IPS-18c (cell line): ENCODE measurements around the gene PSORS1C2.

Experiments used
- H3K4me3 ChIP-seq: 2 replicates; pipeline ENCODE4 v1.7.0; 2013; ENCODE audit warnings: low read depth, mild to moderate bottlenecking, low read length, moderate library complexity; ENCODE audit not compliant: insufficient read depth
- H3K9me3 ChIP-seq: one replicate; pipeline ENCODE4 v1.6.1; 2013; ENCODE audit warnings: mild to moderate bottlenecking, low read length, moderate library complexity; ENCODE audit not compliant: control insufficient read depth, insufficient read depth

PSORS1C2 gene

GRCh38 chr6:31152781-31153180, 13.9 kb upstream of the PSORS1C2 start:
- no peaks in the 10 kb centered on the region for H3K9me3 ChIP-seq
- no peak overlapping the region for H3K4me3 ChIP-seq

GRCh38 chr6:31149827-31150447, 11.1 kb upstream of the PSORS1C2 start:
- no peak overlapping the region for H3K4me3 ChIP-seq
- H3K9me3 ChIP-seq: no peaks in the 10 kb centered on the region

- Histone ChIP-seq H3K4me3 (no peak overlapping the region), H3K9me3 (no peaks in the 10 kb centered on the region)
Observed at GRCh38 chr6:31145386-31145785, 6.5 kb upstream of the PSORS1C2 start.

GRCh38 chr6:31144970-31145340, 6.1 kb upstream of the PSORS1C2 start:
- H3K9me3 ChIP-seq: no peaks in the 10 kb centered on the region

GRCh38 chr6:31144296-31144969, 5.6 kb upstream of the PSORS1C2 start:
- Histone ChIP-seq H3K4me3 (no peak overlapping the region), H3K9me3 (no peaks in the 10 kb centered on the region)

More at GRCh38 chr6:31144970-31145340, 6.1 kb upstream of the PSORS1C2 start:
- no peak overlapping the region for H3K4me3 ChIP-seq

GRCh38 chr6:31143148-31143547, 4.3 kb upstream of the PSORS1C2 start:
- no peaks in the 10 kb centered on the region for H3K9me3 ChIP-seq
- no peak overlapping the region; the same call in 1 of the 2 replicates for H3K4me3 ChIP-seq

- Histone ChIP-seq H3K9me3 (no peaks in the 10 kb centered on the region), H3K4me3 (no peak overlapping the region; the same call in 1 of the 2 replicates)
Observed at GRCh38 chr6:31142361-31142761, 3.5 kb upstream of the PSORS1C2 start.

- Histone ChIP-seq H3K4me3 (no peak overlapping the region), H3K9me3 (no peaks in the 10 kb centered on the region)
Observed at GRCh38 chr6:31140643-31141042, 1.8 kb upstream of the PSORS1C2 start.

GRCh38 chr6:31139599-31139998, 733 bp upstream of the PSORS1C2 start:
- H3K4me3 ChIP-seq: no peak overlapping the region
- no peaks in the 10 kb centered on the region for H3K9me3 ChIP-seq

- Histone ChIP-seq H3K4me3 (no peak overlapping the region), H3K9me3 (no peaks in the 10 kb centered on the region)
Observed at GRCh38 chr6:31135710-31136109, 3.2 kb downstream of the PSORS1C2 start.

- H3K9me3 ChIP-seq: no peaks in the 10 kb centered on the region
- H3K4me3 ChIP-seq: no peak overlapping the region
Observed at GRCh38 chr6:31132806-31133205, 6.1 kb downstream of the PSORS1C2 start.

GRCh38 chr6:31131595-31131994, 7.3 kb downstream of the PSORS1C2 start:
- no peak overlapping the region for H3K4me3 ChIP-seq

GRCh38 chr6:31130751-31131150, 8.1 kb downstream of the PSORS1C2 start:
- H3K9me3 ChIP-seq: no peaks in the 10 kb centered on the region
- H3K4me3 ChIP-seq: no peak overlapping the region

More at GRCh38 chr6:31131595-31131994, 7.3 kb downstream of the PSORS1C2 start:
- H3K9me3 ChIP-seq: no peaks in the 10 kb centered on the region

GRCh38 chr6:31129130-31129529, 9.7 kb downstream of the PSORS1C2 start:
- H3K4me3 ChIP-seq: no peak overlapping the region
- no peaks in the 10 kb centered on the region for H3K9me3 ChIP-seq

- Histone ChIP-seq H3K4me3 (no peak overlapping the region), H3K9me3 (no peaks in the 10 kb centered on the region)
Observed at GRCh38 chr6:31128093-31128676, 10.7 kb downstream of the PSORS1C2 start.

GRCh38 chr6:31126396-31127175, 12.3 kb downstream of the PSORS1C2 start:
- H3K9me3 ChIP-seq: no peaks in the 10 kb centered on the region

GRCh38 chr6:31125586-31126363, 13.1 kb downstream of the PSORS1C2 start:
- no peaks in the 10 kb centered on the region for H3K9me3 ChIP-seq
- no peak overlapping the region for H3K4me3 ChIP-seq

More at GRCh38 chr6:31126396-31127175, 12.3 kb downstream of the PSORS1C2 start:
- no peak overlapping the region for H3K4me3 ChIP-seq
